PC-9 (cell line): ENCODE results near the gene SSTR3. TPM values are rescaled to one million over a fixed set of nuclear protein-coding genes. Genes with fewer than 3 reads are reported as not detected.

Experiments
- BruUV-seq: library from RNA; stranded (reverse); fragments of 400-500 nt; replicated peaks from 2 replicates; lab custom pipeline; 2021; lab: Mats Ljungman, UMichigan
- CTCF ChIA-PET: fragments of 300-600 bp; sonication (Branson Sonifier 250); formaldehyde crosslinking; loops from one replicate; lab custom pipeline; 2022; ENCODE audit warnings: antibody characterized with exemption; lab: Charles Lee
- POLR2A ChIA-PET: fragments of 300-600 bp; sonication (Branson Sonifier 250); formaldehyde crosslinking; loops from one replicate; lab custom pipeline; 2022; ENCODE audit warnings: antibody characterized with exemption; ENCODE audit not compliant: unreplicated experiment; lab: Charles Lee
- DNase-seq, 2 experiments: peaks; one replicate each; pipeline versions ENCODE4 v3.0.0 to v3.0.0-alpha.2; 2015 to 2022; ENCODE audit warnings: mixed read lengths in 1 of 2
- H2AFZ ChIP-seq: fragments of 200-600 bp; sonication (generic); 2 replicates; pipeline ENCODE4 v1.8.1; 2017; ENCODE audit warnings: antibody characterized with exemption
- H3F3A ChIP-seq: fragments of 200-600 bp; sonication (generic); 2 replicates; pipeline ENCODE4 v1.8.1; 2017; ENCODE audit warnings: antibody characterized with exemption, mild to moderate bottlenecking, low read depth; ENCODE audit not compliant: insufficient read depth
- H3K27ac ChIP-seq: fragments of 200-600 bp; sonication (generic); 2 replicates; pipeline ENCODE4 v1.6.1; 2016; ENCODE audit warnings: mixed run types
- H3K27me3 ChIP-seq: fragments of 200-600 bp; sonication (generic); 2 replicates; pipeline ENCODE4 v1.6.1; 2016; ENCODE audit warnings: low read depth, mixed run types; ENCODE audit not compliant: insufficient read depth
- H3K36me3 ChIP-seq: fragments of 200-600 bp; sonication (generic); 2 replicates; pipeline ENCODE4 v1.6.1; 2016; ENCODE audit warnings: low read depth, mixed run types
- H3K4me1 ChIP-seq: fragments of 200-600 bp; sonication (generic); replicated peaks from 2 replicates; pipeline ENCODE4 v1.6.1; 2016; ENCODE audit warnings: mixed run types; ENCODE audit not compliant: insufficient read depth
- H3K4me2 ChIP-seq: fragments of 200-600 bp; sonication (generic); 2 replicates; pipeline ENCODE4 v1.6.1; 2017; ENCODE audit warnings: mixed run types
- H3K4me3 ChIP-seq: fragments of 200-600 bp; sonication (generic); 2 replicates; pipeline ENCODE4 v1.6.1; 2016; ENCODE audit warnings: mixed run types
- H3K79me2 ChIP-seq: fragments of 200-600 bp; sonication (generic); 2 replicates; pipeline ENCODE4 v1.6.1; 2017; ENCODE audit warnings: low read depth, mixed run types
- H3K9me2 ChIP-seq: fragments of 200-600 bp; sonication (generic); 2 replicates; pipeline ENCODE4 v1.8.1; 2017; ENCODE audit warnings: mild to moderate bottlenecking; ENCODE audit not compliant: insufficient read depth
- H3K9me3 ChIP-seq: fragments of 200-600 bp; sonication (generic); 2 replicates; pipeline ENCODE4 v1.8.1; 2016; ENCODE audit warnings: low read depth; ENCODE audit not compliant: insufficient read depth
- H4K20me1 ChIP-seq: fragments of 200-600 bp; sonication (generic); 2 replicates; pipeline ENCODE4 v1.8.1; 2017; ENCODE audit not compliant: insufficient read depth
- EZH2 ChIP-seq: fragments of 200-600 bp; sonication (generic); IDR thresholded peaks from 2 replicates; pipeline ENCODE4 v1.8.0; 2017; ENCODE audit warnings: antibody characterized with exemption, low read depth
- intact Hi-C: fragments of 100-400 bp; cut with micrococcal nuclease; formaldehyde crosslinking; loops from one replicate; pipeline ENCODE4 v1.10.0; 2022; ENCODE audit not compliant: unreplicated experiment
- total RNA-seq: library from RNA; stranded (reverse); gene quantifications from 2 replicates; pipeline ENCODE4 v1.2.3, GENCODE V29; 2021
- TF ChIP-seq, protein P1 (sequence below): fragments of 200-600 bp; sonication (generic); conservative IDR thresholded peaks from 2 replicates; pipeline ENCODE4 v1.6.1; 2017; ENCODE audit warnings: mixed run types, antibody characterized with exemption, mild to moderate bottlenecking, moderate library complexity

SSTR3 gene
- total RNA-seq, 1 experiment from 2014 or later: not detected

DNA sequence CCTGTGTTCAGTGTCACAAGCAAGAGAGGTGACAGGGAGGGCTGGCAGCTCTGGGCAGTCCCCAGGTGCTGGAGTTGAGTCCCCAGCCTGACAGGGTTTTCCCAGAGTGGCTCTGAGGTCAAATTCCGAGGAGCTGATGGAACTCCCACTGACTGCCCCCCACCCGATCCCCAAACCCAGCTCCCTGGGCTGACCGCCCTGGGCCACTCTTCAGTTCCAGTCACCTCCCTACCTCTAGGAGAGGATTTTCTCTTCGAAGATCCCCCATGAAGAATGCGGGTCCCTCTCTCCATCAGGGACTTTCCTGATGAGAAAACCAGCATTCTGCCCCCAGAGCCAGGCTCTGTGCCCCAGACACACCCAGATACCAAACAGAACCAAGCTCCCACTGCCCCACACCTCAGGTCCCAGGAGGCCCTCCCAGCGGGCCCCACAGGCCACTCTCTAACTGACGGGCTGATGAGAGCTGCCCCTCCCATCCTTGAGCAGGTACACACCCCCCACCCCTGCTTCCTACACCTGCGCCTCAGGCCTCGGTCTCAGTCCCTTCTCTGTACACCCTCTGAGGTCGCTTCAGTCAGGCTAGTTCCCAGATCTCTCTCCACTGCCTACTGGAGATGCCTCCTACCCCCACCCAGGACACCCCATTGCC, 43.9 kb upstream of the SSTR3 start:
- H3K36me3 ChIP-seq: no peaks in the 10 kb centered on the region
- intact Hi-C loops: loop anchor here (5.0 to 10.0 kb wide), 3 partner anchors 179 to 709 kb away; no protein-coding TSS in a partner anchor

DNA sequence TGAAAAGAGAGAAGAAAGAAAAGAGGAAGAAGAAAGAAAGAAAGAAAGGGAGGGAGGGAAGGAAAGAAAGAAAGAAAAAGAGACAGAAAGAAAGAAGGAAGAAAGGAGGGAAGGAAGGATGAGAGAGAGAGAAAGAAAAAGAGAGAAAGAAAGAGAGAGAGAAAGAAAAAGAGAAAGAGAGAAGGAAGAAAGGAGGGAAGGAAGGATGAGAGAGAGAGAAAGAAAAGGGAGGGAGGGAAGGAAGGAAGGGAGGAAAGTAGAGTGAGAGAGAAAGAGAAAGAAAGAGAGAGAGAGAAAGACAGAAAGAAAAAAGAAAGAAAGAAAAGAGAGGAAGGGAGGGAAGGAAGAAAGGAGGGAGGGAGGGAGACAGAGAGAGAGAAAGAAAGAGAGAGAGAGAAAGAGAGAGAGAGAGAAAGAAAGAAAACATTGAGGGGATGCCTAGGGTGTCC, 43.3 kb upstream of the SSTR3 start:
- no peaks in the 10 kb centered on the region for H4K20me1 ChIP-seq
- no TSS peak for BruUV-seq
- no peak overlapping the region; the same call in 1 of the 2 replicates for H3K27ac ChIP-seq
- ChIA-PET POLR2A (no interaction called here), CTCF (no interaction called here)
- no peaks in the 10 kb centered on the region for H3K79me2 ChIP-seq
- H3F3A ChIP-seq: peaks cover 32% of the 10 kb centered on the region
- H3K4me2 ChIP-seq: peak overlapping the region; percentile 56
- no peak for TF ChIP-seq EZH2
- H3K9me2 ChIP-seq: no peaks in the 10 kb centered on the region
- no peaks in the 10 kb centered on the region for H3K27me3 ChIP-seq
- H3K9me3 ChIP-seq: no peaks in the 10 kb centered on the region
- no peaks in the 10 kb centered on the region for H3K36me3 ChIP-seq
- H3K4me1 ChIP-seq: peaks cover 45% of the 10 kb centered on the region
- no peak overlapping the region for H2AFZ ChIP-seq
- DNase-seq: no peak
- no peak overlapping the region for H3K4me3 ChIP-seq
- intact Hi-C loops: loop anchor here (2.0 to 10.0 kb wide), 4 partner anchors 25 to 708 kb away; no protein-coding TSS in a partner anchor

More for the DNA sequence above, 43.9 kb upstream of the SSTR3 start:
- Histone ChIP-seq H3K4me1 (peaks cover 45% of the 10 kb centered on the region), H3K27me3 (no peaks in the 10 kb centered on the region), H4K20me1 (no peaks in the 10 kb centered on the region), H3K4me2 (no peak overlapping the region), H3F3A (peaks cover 32% of the 10 kb centered on the region), H2AFZ (no peak overlapping the region), H3K27ac (no peak overlapping the region), H3K9me2 (no peaks in the 10 kb centered on the region), H3K9me3 (no peaks in the 10 kb centered on the region), H3K4me3 (no peak overlapping the region), H3K79me2 (no peaks in the 10 kb centered on the region)
- ChIA-PET CTCF (no interaction called here), POLR2A (no interaction called here)
- TF ChIP-seq, protein P1, sequence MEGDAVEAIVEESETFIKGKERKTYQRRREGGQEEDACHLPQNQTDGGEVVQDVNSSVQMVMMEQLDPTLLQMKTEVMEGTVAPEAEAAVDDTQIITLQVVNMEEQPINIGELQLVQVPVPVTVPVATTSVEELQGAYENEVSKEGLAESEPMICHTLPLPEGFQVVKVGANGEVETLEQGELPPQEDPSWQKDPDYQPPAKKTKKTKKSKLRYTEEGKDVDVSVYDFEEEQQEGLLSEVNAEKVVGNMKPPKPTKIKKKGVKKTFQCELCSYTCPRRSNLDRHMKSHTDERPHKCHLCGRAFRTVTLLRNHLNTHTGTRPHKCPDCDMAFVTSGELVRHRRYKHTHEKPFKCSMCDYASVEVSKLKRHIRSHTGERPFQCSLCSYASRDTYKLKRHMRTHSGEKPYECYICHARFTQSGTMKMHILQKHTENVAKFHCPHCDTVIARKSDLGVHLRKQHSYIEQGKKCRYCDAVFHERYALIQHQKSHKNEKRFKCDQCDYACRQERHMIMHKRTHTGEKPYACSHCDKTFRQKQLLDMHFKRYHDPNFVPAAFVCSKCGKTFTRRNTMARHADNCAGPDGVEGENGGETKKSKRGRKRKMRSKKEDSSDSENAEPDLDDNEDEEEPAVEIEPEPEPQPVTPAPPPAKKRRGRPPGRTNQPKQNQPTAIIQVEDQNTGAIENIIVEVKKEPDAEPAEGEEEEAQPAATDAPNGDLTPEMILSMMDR: no peak
- TF ChIP-seq EZH2: no peak
- BruUV-seq: no TSS peak
- no peak for DNase-seq

DNA sequence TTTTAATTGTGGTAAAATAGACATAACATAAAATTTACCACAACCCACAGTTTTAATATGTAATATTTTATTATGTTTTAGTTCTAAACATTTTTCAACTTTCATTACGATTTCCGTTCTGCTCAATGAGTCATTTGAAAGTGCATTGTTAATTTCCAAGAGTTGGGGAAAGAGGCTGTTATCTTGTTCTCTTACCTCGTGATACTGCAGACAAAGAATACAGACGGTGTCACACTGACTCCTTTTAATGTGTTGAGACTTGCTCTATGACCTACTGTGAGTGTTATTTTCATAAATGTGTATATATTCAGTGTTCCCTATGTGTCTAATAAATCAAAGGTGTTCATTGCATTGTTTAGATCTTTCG, 42.6 kb upstream of the SSTR3 start:
- Histone ChIP-seq H2AFZ (no peak overlapping the region), H3K36me3 (no peaks in the 10 kb centered on the region), H3K27me3 (no peaks in the 10 kb centered on the region), H3K27ac (peak overlapping the region; percentile 52), H4K20me1 (no peaks in the 10 kb centered on the region), H3K9me3 (no peaks in the 10 kb centered on the region), H3K4me1 (peaks cover 45% of the 10 kb centered on the region), H3K79me2 (no peaks in the 10 kb centered on the region), H3K4me2 (peak overlapping the region; percentile 56), H3K9me2 (no peaks in the 10 kb centered on the region), H3F3A (peaks cover 32% of the 10 kb centered on the region), H3K4me3 (peak overlapping the region; percentile 8; the same call in 1 of the 2 replicates)
- BruUV-seq: no TSS peak
- CTCF ChIA-PET: interaction anchor here (0.6 kb wide), 1 partner anchor 92 kb away, joined by 3 read pairs; no protein-coding TSS in a partner anchor
- TF ChIP-seq, protein P1: no peak
- no peak for TF ChIP-seq EZH2
- DNase-seq: no peak
- POLR2A ChIA-PET: interaction anchor here (0.7 kb wide), 1 partner anchor 190 kb away, joined by 3 read pairs; no protein-coding TSS in a partner anchor
- intact Hi-C loops: loop anchor here (2.0 to 10.0 kb wide), 4 partner anchors 24 to 708 kb away; no protein-coding TSS in a partner anchor
